GM12878 (cell line): ENCODE measurements around the gene ACSF2. TPM values are rescaled to one million over a fixed set of nuclear protein-coding genes. Genes with fewer than 3 reads are reported as not detected.

Experiments used
- ATAC-seq: fragments of 200-7000 bp; cut with Tn5 transposase; 3 replicates; pipeline ENCODE4 v1.9.1; 2020; ENCODE audit warnings: mild to moderate bottlenecking, moderate library complexity
- BruUV-seq: library from RNA; stranded (reverse); fragments of 400-500 nt; replicated peaks from 2 replicates; lab custom pipeline; 2021; lab: Mats Ljungman, UMichigan
- CTCF ChIA-PET: fragments of 300-600 bp; sonication (Branson Sonifier 250); formaldehyde crosslinking; extraction: SDS; loops from one replicate; lab custom pipeline; 2021; ENCODE audit warnings: inconsistent platforms; lab: Yijun Ruan, JAX
- POLR2A ChIA-PET: fragments of 350-600 bp; formaldehyde crosslinking; extraction: SDS; loops from one replicate; lab custom pipeline; 2021; ENCODE audit warnings: inconsistent platforms; lab: Charles Lee
- RAD21 ChIA-PET: fragments of 300-600 bp; sonication (Branson Sonifier 250); formaldehyde crosslinking; loops from one replicate; lab custom pipeline; 2023; ENCODE audit warnings: antibody characterized with exemption; ENCODE audit not compliant: unreplicated experiment; lab: Charles Lee
- SMC1A ChIA-PET: fragments of 300-600 bp; sonication (Branson Sonifier 250); formaldehyde crosslinking; loops from one replicate; lab custom pipeline; 2023; ENCODE audit not compliant: unreplicated experiment, uncharacterized antibody; lab: Charles Lee
- DNase-seq: peaks from one replicate; pipeline ENCODE4 v3.0.0-alpha.2; 2011; ENCODE audit warnings: low read depth, low spot score
- FAIRE-seq: peaks from 3 replicates; lab custom pipeline; 2011; peaks lifted over from hg19 to GRCh38; lab: Jason Lieb, UNC
- H2AFZ ChIP-seq: 2 replicates; pipeline ENCODE4 v1.6.0; 2011; ENCODE audit warnings: low read depth, low read length, control low read depth; ENCODE audit not compliant: control insufficient read depth
- H3K27ac ChIP-seq: 2 replicates; pipeline ENCODE4 v1.5.1; 2011; ENCODE audit warnings: control low read depth; ENCODE audit not compliant: control insufficient read depth, insufficient read depth
- H3K27me3 ChIP-seq, 2 experiments: replicated peaks in 1 of 2; 2 replicates each; pipeline versions ENCODE4 v1.6.0 to v1.6.1; 2011; ENCODE audit warnings: low read length in 1 of 2; ENCODE audit not compliant: control insufficient read depth in 2 of 2, insufficient read depth in 2 of 2
- H3K36me3 ChIP-seq, 2 experiments: 2 replicates each; pipeline ENCODE4 v1.5.1; 2011; ENCODE audit warnings: low read length in 1 of 2; ENCODE audit not compliant: control insufficient read depth in 2 of 2, insufficient read depth in 2 of 2
- H3K4me1 ChIP-seq: 2 replicates; pipeline ENCODE4 v1.6.1; 2011; ENCODE audit warnings: mild to moderate bottlenecking, low read length, moderate library complexity, mixed read lengths; ENCODE audit not compliant: control insufficient read depth, insufficient read depth
- H3K4me2 ChIP-seq: 2 replicates; pipeline ENCODE4 v1.6.0; 2011; ENCODE audit warnings: control low read depth; ENCODE audit not compliant: control insufficient read depth, insufficient read depth
- H3K4me3 ChIP-seq: fragments of 200-600 bp; sonication (generic); 2 replicates; pipeline ENCODE4 v1.5.1; 2016
- H3K79me2 ChIP-seq: 2 replicates; pipeline ENCODE4 v1.6.0; 2011; ENCODE audit warnings: low read length; ENCODE audit not compliant: control insufficient read depth, insufficient read depth
- H3K9ac ChIP-seq: 2 replicates; pipeline ENCODE4 v1.8.0; 2011; ENCODE audit warnings: low read length, control low read depth, mixed read lengths; ENCODE audit not compliant: control insufficient read depth, insufficient read depth
- H3K9me3 ChIP-seq: replicated peaks from 3 replicates; pipeline ENCODE4 v1.5.1; 2011; ENCODE audit warnings: mild to moderate bottlenecking, low read length; ENCODE audit not compliant: control insufficient read depth, insufficient read depth
- H4K20me1 ChIP-seq: 2 replicates; pipeline ENCODE4 v1.6.0; 2011; ENCODE audit not compliant: control insufficient read depth, insufficient read depth
- BMI1 ChIP-seq: fragments of 450-650 bp; IDR thresholded peaks from 2 replicates; pipeline ENCODE4 v1.6.1; 2016; ENCODE audit warnings: mild to moderate bottlenecking, moderate library complexity, borderline replicate concordance
- CREB1 ChIP-seq: IDR thresholded peaks from 2 replicates; pipeline ENCODE4 v1.6.1; 2012; ENCODE audit warnings: low read depth, mild to moderate bottlenecking, inconsistent platforms
- EGR1 ChIP-seq, 2 experiments: IDR thresholded peaks; 1 replicate in 1 of 2; 2 replicates in 1 of 2; pipeline ENCODE4 v1.6.1; 2011 to 2012; ENCODE audit warnings: low read depth in 2 of 2, low read length in 2 of 2, borderline replicate concordance in 1 of 2, mild to moderate bottlenecking in 1 of 2, moderate library complexity in 1 of 2
- EZH2 ChIP-seq: IDR thresholded peaks from 2 replicates; pipeline ENCODE4 v1.6.1; 2012; ENCODE audit warnings: low read depth, mild to moderate bottlenecking, control low read depth, inconsistent platforms, low read length, borderline replicate concordance; ENCODE audit not compliant: control insufficient read depth
- POLR2A ChIP-seq: IDR thresholded peaks from 2 replicates; pipeline ENCODE4 v1.6.1; 2011; ENCODE audit warnings: low read depth, mild to moderate bottlenecking, low read length
- USF1 ChIP-seq: IDR thresholded peaks from 2 replicates; pipeline ENCODE4 v1.6.1; 2011; ENCODE audit warnings: borderline replicate concordance, low read depth, mild to moderate bottlenecking, moderate library complexity, mixed read lengths, low read length; ENCODE audit not compliant: insufficient read depth; ENCODE audit errors: extremely low read length
- USF2 ChIP-seq: IDR thresholded peaks from 2 replicates; pipeline ENCODE4 v1.6.1; 2011; ENCODE audit warnings: low read depth, low read length, improper control_type of control experiment, borderline replicate concordance
- WRNIP1 ChIP-seq: IDR thresholded peaks from 2 replicates; pipeline ENCODE4 v1.6.1; 2011; ENCODE audit warnings: low read depth, low read length, improper control_type of control experiment, borderline replicate concordance
- WGBS: methylation state at CpG from one replicate; pipeline ENCODE4 v1.1.6; 2016; ENCODE audit warnings: low lambda C conversion rate; ENCODE audit not compliant: insufficient replicate concordance, insufficient coverage; ENCODE audit errors: missing lambda C conversion rate; 5-methylcytosine and 5-hydroxymethylcytosine counted together
- in situ Hi-C: fragments of 300-500 bp; cut with MboI; formaldehyde crosslinking; loops from 9 replicates; pipeline ENCODE4 v1.14.3; 2018; ENCODE audit warnings: mixed read lengths
- intact Hi-C: fragments of 100-400 bp; cut with micrococcal nuclease; formaldehyde crosslinking; loops from one replicate; pipeline ENCODE4 v1.14.2; 2022; ENCODE audit not compliant: unreplicated experiment
- polyA plus RNA-seq, 11 experiments: library from polyadenylated mRNA; depleted of rRNA in 4 of 11; unstranded in 6 of 11; stranded (reverse) in 5 of 11; fragments of >200 nt; fragmentation: Nextera tagmentation in 4 of 11; fragmentation: Illumina TruSeq in 1 of 11; extraction: Ambion mirVana in 4 of 11; extraction: Trizol in 1 of 11; gene quantifications; 1 replicate in 1 of 11; 2 replicates in 10 of 11; pipeline versions ENCODE4 v1.2.1 to v1.2.3, GENCODE V29; 2011 to 2016; ENCODE audit warnings: inconsistent platforms in 2 of 11, missing spikeins in 2 of 11, low read depth in 1 of 11
- total RNA-seq, 4 experiments: library from RNA; depleted of rRNA in 3 of 4; stranded (reverse); fragments of >200 nt in 3 of 4; fragmentation: Illumina TruSeq in 1 of 4; extraction: Trizol in 1 of 4; gene quantifications; 2 replicates each; pipeline versions ENCODE4 v1.2.1 to v1.2.3, GENCODE V29; 2013 to 2021
- TF ChIP-seq, protein P1 (sequence below): fragments of 150-350 bp; IDR thresholded peaks from 2 replicates; pipeline ENCODE4 v1.6.1; 2016; ENCODE audit warnings: low read depth, low read length

ACSF2 gene
- total and polyA plus RNA-seq, 10 of the 15 experiments (the other 5 are each of a cell fraction or from before 2014, with no cell fraction given), result 7.1 to 32.8 (median 16.8) TPM

GRCh38 chr17:50470426-50470825 is 44.4 kb downstream of the ACSF2 start:
- no peaks in the 10 kb centered on the region for H3K9me3 ChIP-seq
- H3K36me3 ChIP-seq, result no peaks in the 10 kb centered on the region
- ChIA-PET POLR2A (no interaction called here), RAD21 (no interaction called here), CTCF (interaction anchor here (2.0 kb wide), 1 partner anchor 108 kb away, joined by 5 read pairs; no protein-coding TSS in a partner anchor), SMC1A (interaction anchor here (1.2 kb wide), 1 partner anchor 51 kb away, joined by 3 read pairs; no protein-coding TSS in a partner anchor)
- no peak for DNase-seq
- no peak for ATAC-seq
- no peaks in the 10 kb centered on the region for H3K79me2 ChIP-seq
- H3K9ac ChIP-seq, result no peak overlapping the region
- intact Hi-C loops (no loop called here), in situ Hi-C loops (no loop called here)
- no TSS peak for BruUV-seq
- FAIRE-seq, result no peak
- no peak for TF ChIP-seq USF1
- H3K27me3 ChIP-seq, result peaks cover 0 to 3% of the 10 kb centered on the region in 2 experiments; a peak in 2 of 4 replicates
- no peak overlapping the region for H3K4me3 ChIP-seq
- WGBS, result 74% methylated on average over 6 of the region's 6 CpGs
- no peak overlapping the region for H3K4me2 ChIP-seq
- no peak overlapping the region for H2AFZ ChIP-seq
- no peak overlapping the region for H3K27ac ChIP-seq
- H3K4me1 ChIP-seq, result no peaks in the 10 kb centered on the region
- H4K20me1 ChIP-seq, result no peaks in the 10 kb centered on the region

DNA sequence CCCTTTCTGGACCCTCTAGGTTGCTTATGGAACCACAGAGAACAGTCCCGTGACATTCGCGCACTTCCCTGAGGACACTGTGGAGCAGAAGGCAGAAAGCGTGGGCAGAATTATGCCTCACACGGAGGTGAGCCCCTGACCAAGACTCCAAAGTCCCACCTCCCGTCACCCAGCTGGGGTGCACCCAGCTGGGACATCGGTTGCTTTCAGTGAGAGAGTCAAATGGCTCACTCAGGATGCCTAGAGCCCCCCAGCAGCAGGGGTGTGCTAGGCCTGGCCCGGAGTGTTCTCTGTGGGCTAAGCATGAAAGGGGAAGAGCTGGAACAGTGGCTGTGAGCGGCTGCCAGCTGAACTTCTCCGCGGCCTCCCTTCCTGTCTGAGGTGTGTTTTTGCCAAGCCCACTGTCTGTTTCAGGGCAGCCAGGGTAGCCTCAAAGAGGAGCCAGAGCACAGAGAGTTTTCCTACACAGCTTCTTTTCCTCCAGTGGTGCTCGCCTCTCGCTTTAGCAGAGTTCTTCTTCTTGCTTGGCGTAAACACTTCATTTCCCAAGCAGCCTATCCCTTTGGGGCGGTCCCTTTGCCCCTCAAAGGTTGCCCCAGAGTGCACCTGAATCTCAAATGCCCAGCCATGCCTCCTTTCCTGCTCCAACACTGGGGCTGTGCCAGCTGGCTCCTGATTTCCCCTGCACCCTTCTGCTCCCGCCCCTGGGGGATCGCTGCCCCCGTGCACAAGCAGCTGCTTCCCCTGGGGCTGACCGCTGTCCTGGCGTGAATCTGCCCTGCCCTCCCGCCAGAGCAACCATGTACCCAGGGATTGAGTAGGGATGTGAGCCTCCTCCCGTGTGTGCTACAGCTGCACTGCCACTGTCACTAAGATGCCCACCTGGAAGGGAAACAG is 45.2 kb downstream of the ACSF2 start:
- intact Hi-C loops, result no loop called here
- FAIRE-seq (no peak), DNase-seq (no peak), ATAC-seq (no peak)
- POLR2A ChIA-PET, result no interaction called here
- Histone ChIP-seq H3K9ac (no peak overlapping the region), H2AFZ (no peak overlapping the region), H3K4me2 (no peak overlapping the region), H3K79me2 (no peaks in the 10 kb centered on the region), H3K27ac (no peak overlapping the region), H3K4me1 (no peaks in the 10 kb centered on the region), H3K36me3 (no peaks in the 10 kb centered on the region), H3K27me3 (peaks cover 0 to 3% of the 10 kb centered on the region in 2 experiments; a peak in 2 of 4 replicates), H3K4me3 (no peak overlapping the region), H4K20me1 (no peaks in the 10 kb centered on the region), H3K9me3 (no peaks in the 10 kb centered on the region)
- 74% methylated on average over 22 of the region's 22 CpGs for WGBS
- in situ Hi-C loops, result no loop called here
- RAD21 ChIA-PET, result no interaction called here
- BruUV-seq, result no TSS peak
- CTCF ChIA-PET, result interaction anchor here (2.0 kb wide), 1 partner anchor 109 kb away, joined by 5 read pairs; no protein-coding TSS in a partner anchor
- SMC1A ChIA-PET, result interaction anchor here (1.2 kb wide), 1 partner anchor 50 kb away, joined by 3 read pairs; no protein-coding TSS in a partner anchor
- TF ChIP-seq USF2 (no peak), POLR2A (no peak), WRNIP1 (no peak), EZH2 (no peak), EGR1 (IDR thresholded peaks at IDR 0.05; ENCODE audit: borderline replicate concordance in 1 of 2, low read depth in 2 of 2, low read length in 2 of 2) (no peak), BMI1 (no peak), CREB1 (no peak)
- TF ChIP-seq, protein P1, sequence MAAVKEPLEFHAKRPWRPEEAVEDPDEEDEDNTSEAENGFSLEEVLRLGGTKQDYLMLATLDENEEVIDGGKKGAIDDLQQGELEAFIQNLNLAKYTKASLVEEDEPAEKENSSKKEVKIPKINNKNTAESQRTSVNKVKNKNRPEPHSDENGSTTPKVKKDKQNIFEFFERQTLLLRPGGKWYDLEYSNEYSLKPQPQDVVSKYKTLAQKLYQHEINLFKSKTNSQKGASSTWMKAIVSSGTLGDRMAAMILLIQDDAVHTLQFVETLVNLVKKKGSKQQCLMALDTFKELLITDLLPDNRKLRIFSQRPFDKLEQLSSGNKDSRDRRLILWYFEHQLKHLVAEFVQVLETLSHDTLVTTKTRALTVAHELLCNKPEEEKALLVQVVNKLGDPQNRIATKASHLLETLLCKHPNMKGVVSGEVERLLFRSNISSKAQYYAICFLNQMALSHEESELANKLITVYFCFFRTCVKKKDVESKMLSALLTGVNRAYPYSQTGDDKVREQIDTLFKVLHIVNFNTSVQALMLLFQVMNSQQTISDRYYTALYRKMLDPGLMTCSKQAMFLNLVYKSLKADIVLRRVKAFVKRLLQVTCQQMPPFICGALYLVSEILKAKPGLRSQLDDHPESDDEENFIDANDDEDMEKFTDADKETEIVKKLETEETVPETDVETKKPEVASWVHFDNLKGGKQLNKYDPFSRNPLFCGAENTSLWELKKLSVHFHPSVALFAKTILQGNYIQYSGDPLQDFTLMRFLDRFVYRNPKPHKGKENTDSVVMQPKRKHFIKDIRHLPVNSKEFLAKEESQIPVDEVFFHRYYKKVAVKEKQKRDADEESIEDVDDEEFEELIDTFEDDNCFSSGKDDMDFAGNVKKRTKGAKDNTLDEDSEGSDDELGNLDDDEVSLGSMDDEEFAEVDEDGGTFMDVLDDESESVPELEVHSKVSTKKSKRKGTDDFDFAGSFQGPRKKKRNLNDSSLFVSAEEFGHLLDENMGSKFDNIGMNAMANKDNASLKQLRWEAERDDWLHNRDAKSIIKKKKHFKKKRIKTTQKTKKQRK, result no peak
